Epithelial cell of esophagus (primary cell): ENCODE results near the gene UNC45B.

Experiments
- DNase-seq: peaks from one replicate; pipeline ENCODE4 v3.0.0; 2010; ENCODE audit warnings: low read depth
- H3K4me3 ChIP-seq: 2 replicates; pipeline ENCODE4 v1.5.1; 2011; ENCODE audit warnings: mild to moderate bottlenecking, low read length, control low read depth
- CTCF ChIP-seq: IDR thresholded peaks from 2 replicates; pipeline ENCODE4 v1.5.1; 2011; ENCODE audit warnings: low read depth, mild to moderate bottlenecking, low read length, control low read depth, inconsistent platforms; ENCODE audit not compliant: insufficient read depth; ENCODE audit errors: missing control alignments

UNC45B gene

GRCh38 chr17:35154196-35155165 is 6.9 kb downstream of the UNC45B start:
- DNase-seq: no peak
- no peak for TF ChIP-seq CTCF

DNA sequence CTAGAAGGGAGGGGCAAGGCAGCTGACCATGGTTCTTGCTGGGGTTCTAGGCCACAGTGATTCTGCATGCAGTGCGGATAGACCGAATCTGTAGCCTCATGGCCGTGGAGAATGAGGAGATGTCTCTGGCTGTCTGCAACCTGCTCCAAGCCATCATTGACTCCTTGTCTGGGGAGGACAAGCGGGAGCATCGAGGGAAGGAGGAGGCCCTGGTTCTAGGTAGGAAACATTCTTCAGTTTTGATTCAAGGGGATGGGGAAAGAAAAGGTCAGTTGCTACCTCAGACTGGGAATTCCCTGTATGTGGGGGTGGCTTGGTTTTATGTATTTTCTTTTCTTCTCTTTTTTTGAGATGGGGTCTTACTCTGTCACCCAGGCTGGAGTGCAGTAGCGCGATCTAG is 7.6 kb downstream of the UNC45B start:
- no peak overlapping the region for H3K4me3 ChIP-seq
- no peak for TF ChIP-seq CTCF
- no peak for DNase-seq

More at GRCh38 chr17:35154196-35155165, 6.9 kb downstream of the UNC45B start:
- H3K4me3 ChIP-seq: no peak overlapping the region

DNA sequence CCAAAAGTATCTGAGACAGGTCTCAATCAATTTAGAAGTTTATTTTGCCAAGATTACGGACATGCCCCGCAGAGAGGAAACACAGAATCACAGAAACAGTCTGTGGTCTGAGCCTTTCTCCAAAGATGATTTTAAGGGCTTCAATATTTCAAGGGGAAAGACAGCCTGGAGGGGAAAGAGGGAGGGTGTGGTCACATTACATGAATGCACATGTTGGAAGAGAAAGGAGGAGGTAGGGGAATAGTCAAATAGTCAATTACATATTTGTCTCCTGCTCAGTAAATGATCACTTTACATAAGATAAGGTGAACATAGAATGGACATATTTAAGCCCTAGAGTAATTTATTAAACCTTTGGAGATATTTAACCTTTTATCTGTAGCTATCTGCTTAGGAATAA is 12.3 kb downstream of the UNC45B start:
- no peak overlapping the region for H3K4me3 ChIP-seq
- TF ChIP-seq CTCF: no peak
- DNase-seq: peak; percentile 51

DNA sequence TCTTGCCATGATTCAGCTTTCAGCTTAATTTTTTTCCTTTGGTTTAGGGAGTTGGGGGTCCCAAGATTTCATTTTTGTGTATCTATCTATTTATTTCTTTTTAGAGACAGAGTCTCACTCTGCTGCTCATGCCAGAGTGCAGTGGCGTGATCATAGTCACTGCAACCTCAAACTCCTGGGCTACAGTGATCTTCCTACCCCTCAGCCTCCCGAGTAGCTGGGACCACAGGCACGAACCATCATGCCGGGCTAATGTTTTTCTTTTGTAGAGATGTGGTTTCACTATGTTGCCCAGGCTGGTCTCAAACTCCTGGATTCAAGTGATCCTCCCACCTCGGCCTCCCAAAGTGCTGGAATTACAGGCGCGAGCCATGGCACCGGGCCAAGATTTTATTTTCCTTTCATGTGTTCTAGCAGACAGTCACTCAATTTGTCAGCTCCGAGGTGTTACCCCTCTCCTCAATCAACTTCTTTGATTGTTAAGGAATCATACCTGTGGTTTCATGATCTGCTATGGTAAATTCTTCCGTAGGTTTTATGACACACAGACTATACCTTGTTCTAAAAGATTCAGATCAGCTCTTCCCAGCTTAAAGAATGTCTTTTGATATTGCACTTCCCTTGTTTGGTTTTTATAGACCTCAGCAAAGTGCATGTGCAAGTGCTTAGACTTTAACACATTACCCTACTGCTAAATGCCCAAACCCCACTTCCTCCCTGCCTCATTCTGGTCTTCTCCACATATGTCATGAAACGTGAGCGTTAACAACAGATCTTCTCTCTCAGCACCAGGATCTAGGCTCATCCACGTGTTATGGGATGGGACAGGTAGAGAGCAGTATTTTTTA is 13.0 kb downstream of the UNC45B start:
- H3K4me3 ChIP-seq: no peak overlapping the region
- no peak for DNase-seq
- no peak for TF ChIP-seq CTCF

DNA sequence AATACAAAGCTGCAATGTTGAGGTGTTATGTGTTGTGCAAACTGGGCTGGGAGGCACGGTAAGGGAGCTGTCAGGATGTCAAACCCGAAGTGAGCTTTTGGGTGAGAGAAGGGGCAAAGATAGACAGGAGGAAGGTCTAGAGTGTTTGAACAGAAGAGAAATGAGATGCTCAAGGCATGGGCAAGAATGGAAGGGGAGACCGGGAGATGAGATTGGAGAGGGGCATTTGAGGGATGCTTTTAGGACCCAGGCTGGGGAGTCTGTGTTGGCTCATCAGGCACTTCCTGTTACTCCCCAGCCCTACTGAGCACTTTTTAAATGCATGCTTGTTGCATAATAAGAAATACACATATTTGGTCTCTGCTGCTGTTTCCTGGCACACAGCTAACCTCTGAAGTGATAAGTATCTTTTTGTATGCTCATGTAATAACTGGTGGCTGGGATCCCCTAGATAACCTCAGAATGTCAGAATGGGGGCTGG is 13.7 kb downstream of the UNC45B start:
- peak; percentile 24 for DNase-seq
- TF ChIP-seq CTCF: no peak
- no peak overlapping the region for H3K4me3 ChIP-seq

GRCh38 chr17:35162755-35163154 is 15.1 kb downstream of the UNC45B start:
- H3K4me3 ChIP-seq: no peak overlapping the region
- DNase-seq: peak; percentile 23
- no peak for TF ChIP-seq CTCF
